ENCODE results near the gene GJD2. TPM values are rescaled to one million over a fixed set of nuclear protein-coding genes. Genes with fewer than 3 reads are reported as not detected.

GJD2 gene
- total and polyA plus RNA-seq, 12 donors = 0.33 to 9.1 (median 2.0) TPM; not detected in 4

DNA sequence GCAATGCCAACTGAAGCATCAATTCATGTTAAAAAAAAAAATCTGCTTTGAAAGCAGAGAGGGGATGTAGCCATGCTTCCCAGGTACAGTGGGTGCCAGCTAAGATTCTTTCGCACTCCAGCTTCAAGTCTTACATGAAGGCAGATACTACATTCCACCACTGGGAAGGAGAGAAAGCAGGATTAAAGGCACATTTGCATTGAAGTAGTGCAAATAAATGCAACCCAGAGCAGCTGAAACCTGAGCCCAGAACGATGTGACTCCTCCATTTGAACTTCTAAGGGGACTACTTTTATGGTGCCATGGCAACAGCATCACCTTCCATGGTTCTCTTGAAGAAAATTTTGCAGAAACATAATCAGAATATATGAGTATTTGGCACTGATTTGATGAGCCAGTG, 19.1 kb upstream of the GJD2 start:
- H3K27me3 ChIP-seq = peaks cover 3% of the 10 kb centered on the region

DNA sequence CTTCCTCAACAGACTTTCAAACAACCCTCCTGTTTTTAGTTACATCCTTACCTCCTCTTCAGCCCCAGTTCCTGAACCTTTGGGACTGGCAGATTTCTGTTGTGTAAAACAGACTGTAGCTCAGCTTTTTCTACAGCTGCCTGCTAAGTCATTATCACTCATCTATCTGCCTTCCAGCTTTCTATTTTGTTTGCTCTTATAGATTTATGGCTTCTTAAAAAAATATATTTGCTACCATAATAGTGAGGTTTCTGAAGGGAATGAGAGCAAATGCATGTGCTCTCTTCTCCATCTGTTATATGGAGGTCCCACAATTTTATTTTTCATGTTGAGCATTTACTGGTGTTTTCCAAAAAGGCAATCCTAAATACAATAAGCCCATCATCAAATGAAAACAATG, 18.2 kb upstream of the GJD2 start:
- Histone ChIP-seq H3K4me1 (replicated peaks in 1 of 2) (no peaks in the 10 kb centered on the region), H3K36me3 (replicated peaks in 1 of 2) (no peaks in the 10 kb centered on the region), H3K9me3 (replicated peaks in 1 of 3) (no peaks in the 10 kb centered on the region), H3K27ac (no peak overlapping the region), H3K27me3 (no peaks in the 10 kb centered on the region), H3K4me3 (no peak overlapping the region)
- TF ChIP-seq, protein P1, sequence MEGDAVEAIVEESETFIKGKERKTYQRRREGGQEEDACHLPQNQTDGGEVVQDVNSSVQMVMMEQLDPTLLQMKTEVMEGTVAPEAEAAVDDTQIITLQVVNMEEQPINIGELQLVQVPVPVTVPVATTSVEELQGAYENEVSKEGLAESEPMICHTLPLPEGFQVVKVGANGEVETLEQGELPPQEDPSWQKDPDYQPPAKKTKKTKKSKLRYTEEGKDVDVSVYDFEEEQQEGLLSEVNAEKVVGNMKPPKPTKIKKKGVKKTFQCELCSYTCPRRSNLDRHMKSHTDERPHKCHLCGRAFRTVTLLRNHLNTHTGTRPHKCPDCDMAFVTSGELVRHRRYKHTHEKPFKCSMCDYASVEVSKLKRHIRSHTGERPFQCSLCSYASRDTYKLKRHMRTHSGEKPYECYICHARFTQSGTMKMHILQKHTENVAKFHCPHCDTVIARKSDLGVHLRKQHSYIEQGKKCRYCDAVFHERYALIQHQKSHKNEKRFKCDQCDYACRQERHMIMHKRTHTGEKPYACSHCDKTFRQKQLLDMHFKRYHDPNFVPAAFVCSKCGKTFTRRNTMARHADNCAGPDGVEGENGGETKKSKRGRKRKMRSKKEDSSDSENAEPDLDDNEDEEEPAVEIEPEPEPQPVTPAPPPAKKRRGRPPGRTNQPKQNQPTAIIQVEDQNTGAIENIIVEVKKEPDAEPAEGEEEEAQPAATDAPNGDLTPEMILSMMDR (IDR thresholded peaks at IDR 0.05) = no peak
- no peak for TF ChIP-seq POLR2A (IDR thresholded peaks at IDR 0.05)
- intact Hi-C loops (cut with DNase I) = no loop called here
- DNase-seq = no peak

More for the DNA sequence above, 19.1 kb upstream of the GJD2 start:
- H3K9me3 ChIP-seq (replicated peaks in 1 of 3) = no peaks in the 10 kb centered on the region
- no peak overlapping the region for H3K4me3 ChIP-seq
- no peak for TF ChIP-seq POLR2A (IDR thresholded peaks at IDR 0.05)
- TF ChIP-seq, protein P1 (IDR thresholded peaks at IDR 0.05) = no peak
- no peak overlapping the region for H3K27ac ChIP-seq
- no peaks in the 10 kb centered on the region for H3K4me1 ChIP-seq (replicated peaks in 1 of 2)
- H3K36me3 ChIP-seq (replicated peaks in 1 of 2) = no peaks in the 10 kb centered on the region
- intact Hi-C loops (cut with DNase I) = no loop called here
- WGBS, 4 donors = 34 to 50% (median 38%) methylated on average over 2 of the region's 2 CpGs
- DNase-seq = no peak

DNA sequence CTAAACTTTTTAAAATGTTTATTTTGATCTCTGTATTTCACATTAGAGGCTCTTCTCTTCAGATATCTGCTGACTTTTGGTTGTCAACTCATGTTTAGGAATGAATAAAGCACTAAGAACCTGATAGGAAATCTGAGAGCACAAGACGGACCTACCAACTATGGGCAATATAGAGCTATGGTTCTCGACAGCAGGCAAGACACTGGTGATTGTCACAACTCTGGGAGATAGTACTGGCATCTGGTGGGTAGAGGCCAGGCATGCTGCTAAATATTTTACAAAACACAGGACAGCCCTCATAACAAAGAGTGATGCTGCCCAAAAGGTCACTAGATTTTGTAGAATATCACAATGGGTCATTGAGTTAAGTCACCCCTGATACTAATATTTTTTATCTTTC, 17.5 kb upstream of the GJD2 start:
- Histone ChIP-seq H3K9me3 (replicated peaks in 1 of 3) (no peaks in the 10 kb centered on the region), H3K27ac (no peak overlapping the region), H3K4me3 (no peak overlapping the region), H3K36me3 (replicated peaks in 1 of 2) (no peaks in the 10 kb centered on the region), H3K4me1 (replicated peaks in 1 of 2) (no peaks in the 10 kb centered on the region), H3K27me3 (no peaks in the 10 kb centered on the region)
- intact Hi-C loops (cut with DNase I) = no loop called here
- WGBS, 4 donors = 75 to 81% (median 78%) methylated on average over 2 of the region's 2 CpGs
- no peak for DNase-seq
- TF ChIP-seq POLR2A (IDR thresholded peaks at IDR 0.05) = no peak
- TF ChIP-seq, protein P1 (IDR thresholded peaks at IDR 0.05) = no peak

DNA sequence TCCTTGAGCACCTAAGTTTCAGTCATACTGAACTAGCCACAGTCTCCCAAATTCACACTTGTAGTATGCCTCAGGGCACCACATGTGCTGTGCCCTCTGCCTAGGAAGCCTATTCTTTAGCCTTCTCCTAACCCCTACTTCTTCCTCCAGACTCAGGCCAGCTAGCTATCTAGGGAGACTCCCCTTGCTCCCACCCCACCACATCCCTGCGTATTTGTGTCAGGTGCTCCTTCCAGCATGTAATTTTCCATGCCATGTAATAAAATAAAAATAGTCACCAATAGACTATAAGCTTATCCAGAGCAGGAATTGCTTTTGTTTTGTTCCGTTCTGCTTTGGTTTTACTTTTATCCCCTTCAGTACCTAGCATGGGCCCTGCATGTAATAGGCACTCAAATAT, 14.9 kb upstream of the GJD2 start:
- no peak for DNase-seq
- no peak for TF ChIP-seq POLR2A (IDR thresholded peaks at IDR 0.05)
- TF ChIP-seq, protein P1 (IDR thresholded peaks at IDR 0.05) = no peak
- Histone ChIP-seq H3K4me1 (replicated peaks in 1 of 2) (no peaks in the 10 kb centered on the region), H3K36me3 (replicated peaks in 1 of 2) (no peaks in the 10 kb centered on the region), H3K27me3 (no peaks in the 10 kb centered on the region), H3K9me3 (replicated peaks in 1 of 3) (no peaks in the 10 kb centered on the region), H3K4me3 (no peak overlapping the region), H3K27ac (no peak overlapping the region)
- WGBS, 4 donors = 83 to 96% (median 84%) methylated on average over 2 of the region's 2 CpGs
- intact Hi-C loops (cut with DNase I) = no loop called here

All from adrenal gland (tissue), 12 donors.